PC-3 (cell line): ENCODE measurements around the gene CCAR1.
"Not testable (repeated sequence)": the region's sequence is repeated elsewhere in the genome, so short reads cannot be mapped to it uniquely, and the experiment has no call there.

ENCODE experiments used
- CTCF ChIP-seq: fragments of 300-600 bp; sonication (generic); conservative IDR thresholded peaks from 2 replicates; pipeline ENCODE4 v1.5.1; 2017; ENCODE audit warnings: antibody characterized with exemption, low read depth, mild to moderate bottlenecking, low read length
- EZH2 ChIP-seq: fragments of 300-600 bp; sonication (generic); IDR thresholded peaks from one replicate; pipeline ENCODE4 v1.6.1; 2017; ENCODE audit warnings: antibody characterized with exemption, mild to moderate bottlenecking, low read length; ENCODE audit not compliant: unreplicated experiment
- EZH2phosphoT487 ChIP-seq: fragments of 300-600 bp; sonication (generic); IDR thresholded peaks from 2 replicates; pipeline ENCODE4 v1.6.1; 2018; ENCODE audit warnings: mild to moderate bottlenecking, antibody characterized with exemption, low read length, borderline replicate concordance

- not testable (repeated sequence) for TF ChIP-seq CTCF, EZH2phosphoT487, EZH2
These were observed 12.1 kb upstream of the CCAR1 start for GRCh38 chr10:68708987-68709386.
